ENCODE data around the gene FAM120A. TPM values are rescaled to one million over a fixed set of nuclear protein-coding genes. Genes with fewer than 3 reads are reported as not detected.
A peak's percentile ranks its signal among the peaks of the same experiment; 100 is the strongest.

Gene FAM120A
- total and polyA plus RNA-seq, 9 of the 15 experiments (the other 6 are each of a cell fraction or from before 2014, with no cell fraction given): 8.7 to 71.0 (median 42.2) TPM

- no peak for TF ChIP-seq RREB1 (CRISPR knock-in tag; IDR thresholded peaks at IDR 0.05)
- no peak for TF ChIP-seq GTF2F1 (IDR thresholded peaks at IDR 0.05; ENCODE audit: low read depth, low read length)
- TF ChIP-seq CXXC5 (CRISPR knock-in tag; IDR thresholded peaks at IDR 0.05): peak; percentile 56
- peak; percentile 60; the same call in 1 of the 2 replicates for TF ChIP-seq CREB3 (tag; conservative IDR thresholded peaks at IDR 0.05; ENCODE audit: low read depth)
- 0 out of 2 replicates have a peak, but pooled peaks have one; percentile 25 for TF ChIP-seq ZNF239 (CRISPR knock-in tag; IDR thresholded peaks at IDR 0.05)
- TF ChIP-seq ELK3 (CRISPR knock-in tag; IDR thresholded peaks at IDR 0.05): no peak
- peak; percentile 95 for TF ChIP-seq SPI1 (IDR thresholded peaks at IDR 0.05; ENCODE audit: borderline replicate concordance, low read depth, low read length)
- no peak for TF ChIP-seq MCM3 (IDR thresholded peaks at IDR 0.05)
- peak; percentile 63 for TF ChIP-seq RBBP5 (IDR thresholded peaks at IDR 0.05; ENCODE audit: borderline replicate concordance, insufficient read depth, low read length, poor library complexity, severe bottlenecking)
- no peak for TF ChIP-seq RUNX1 (IDR thresholded peaks at IDR 0.05; ENCODE audit: low read depth)
- TF ChIP-seq SIRT6 (IDR thresholded peaks at IDR 0.05; ENCODE audit: low read depth, low read length): no peak
- TF ChIP-seq TCFL5 (CRISPR knock-in tag; conservative IDR thresholded peaks at IDR 0.05): peak; percentile 73; the same call in 1 of the 2 replicates
- no peak for TF ChIP-seq ZNF121 (CRISPR knock-in tag; conservative IDR thresholded peaks at IDR 0.05)
- no peak for TF ChIP-seq DLX4 (CRISPR knock-in tag; IDR thresholded peaks at IDR 0.05)
- TF ChIP-seq ZBTB49 (CRISPR knock-in tag; IDR thresholded peaks at IDR 0.05; ENCODE audit: borderline replicate concordance): no peak
- peak; percentile 99 for TF ChIP-seq NFIC (IDR thresholded peaks at IDR 0.05)
Observed at GRCh38 chr9:93453047-93453914, 1.8 kb downstream of the FAM120A start, which contains the start of gene FAM120AOS (continued).
